Measurements from ENCODE around the gene AHCTF1.
"Not testable (repeated sequence)": the region's sequence is repeated elsewhere in the genome, so short reads cannot be mapped to it uniquely, and the experiment has no call there.

AHCTF1 gene

DNA sequence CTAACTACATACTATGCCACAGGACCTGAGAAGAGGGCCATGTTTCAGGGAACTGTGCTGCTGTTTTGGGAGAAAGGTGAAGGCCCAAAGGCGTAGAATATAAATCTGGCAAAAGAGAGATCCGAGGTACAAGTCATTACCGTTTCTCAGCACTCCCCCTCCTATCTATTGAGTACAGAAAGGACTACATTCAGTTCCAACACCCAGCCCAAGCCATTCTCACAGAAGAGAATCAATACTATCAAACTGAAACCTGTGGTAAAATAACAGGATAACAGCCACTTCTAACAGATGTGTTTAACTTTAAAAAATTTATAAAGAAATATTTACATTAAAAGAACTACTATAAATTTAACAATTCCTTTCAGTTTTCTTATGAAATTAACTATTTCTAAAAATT is 7.8 kb downstream of the AHCTF1 start:
- H3K27me3 ChIP-seq (ENCODE audit: control insufficient read depth in 2 of 2, insufficient read depth in 2 of 2, low read length in 2 of 2), result no peaks in the 10 kb centered on the region
- no peak overlapping the region for H3K27ac ChIP-seq (ENCODE audit: low read depth in 2 of 2, low read length in 2 of 2)
- H3K4me1 ChIP-seq (ENCODE audit: control insufficient read depth in 2 of 2, insufficient read depth in 2 of 2, low read length in 2 of 2), result no peaks in the 10 kb centered on the region
- peaks cover 0 to 3% of the 10 kb centered on the region in 2 donors for H3K36me3 ChIP-seq (ENCODE audit: control insufficient read depth in 2 of 2, insufficient read depth in 2 of 2, low read length in 2 of 2)
- H3K9me3 ChIP-seq (ENCODE audit: control insufficient read depth in 2 of 2, low read length in 2 of 2), result no peaks in the 10 kb centered on the region
- no peak overlapping the region for H3K9ac ChIP-seq (ENCODE audit: low read depth in 1 of 2, low read length in 2 of 2)
- no peak overlapping the region for H3K4me3 ChIP-seq (ENCODE audit: low read length in 2 of 2)

DNA sequence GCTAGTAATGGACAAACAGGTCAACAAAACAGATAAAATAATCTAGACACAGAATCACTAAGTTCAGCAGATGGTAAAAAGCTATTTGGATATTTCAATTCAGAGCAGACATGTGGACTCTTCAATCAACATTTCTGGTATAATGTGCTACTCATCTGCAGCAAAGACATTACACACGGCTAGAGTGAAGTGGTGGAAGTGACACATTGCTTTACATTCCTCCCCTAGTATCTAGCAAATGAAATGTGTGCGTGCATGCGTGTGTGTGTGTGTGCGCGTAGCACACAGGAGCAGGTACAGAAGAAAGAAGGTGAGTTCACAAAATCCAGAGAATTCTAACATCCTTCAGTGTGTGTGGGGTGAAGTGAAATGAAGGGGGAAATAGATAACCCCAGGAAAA is 8.3 kb downstream of the AHCTF1 start:
- H3K9ac ChIP-seq (ENCODE audit: low read depth in 1 of 2, low read length in 2 of 2), result no peak overlapping the region
- H3K9me3 ChIP-seq (ENCODE audit: control insufficient read depth in 2 of 2, low read length in 2 of 2), result no peaks in the 10 kb centered on the region
- H3K36me3 ChIP-seq (ENCODE audit: control insufficient read depth in 2 of 2, insufficient read depth in 2 of 2, low read length in 2 of 2), result peaks cover 0 to 3% of the 10 kb centered on the region in 2 donors
- no peak overlapping the region for H3K27ac ChIP-seq (ENCODE audit: low read depth in 2 of 2, low read length in 2 of 2)
- H3K4me1 ChIP-seq (ENCODE audit: control insufficient read depth in 2 of 2, insufficient read depth in 2 of 2, low read length in 2 of 2), result no peaks in the 10 kb centered on the region
- H3K27me3 ChIP-seq (ENCODE audit: control insufficient read depth in 2 of 2, insufficient read depth in 2 of 2, low read length in 2 of 2), result no peaks in the 10 kb centered on the region
- no peak overlapping the region for H3K4me3 ChIP-seq (ENCODE audit: low read length in 2 of 2)

DNA sequence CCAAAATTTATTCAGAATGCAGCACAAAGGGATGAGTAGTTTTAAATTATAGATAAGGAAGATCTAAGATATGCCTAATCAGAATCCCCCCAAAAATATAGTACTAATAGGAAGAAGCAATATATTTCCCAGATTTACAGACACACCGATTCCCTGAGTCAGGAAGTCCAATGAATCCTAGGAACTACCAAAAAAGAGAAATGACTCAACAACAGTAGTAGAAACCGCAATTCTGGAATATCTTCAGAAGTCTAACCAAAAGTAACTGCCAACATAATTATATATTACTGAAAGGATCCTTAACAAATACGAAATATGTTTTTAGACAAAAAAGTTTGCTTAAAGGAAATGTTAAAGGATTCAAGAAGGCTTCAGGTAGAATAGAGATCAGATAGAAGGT is 10.3 kb downstream of the AHCTF1 start:
- Histone ChIP-seq H3K4me1 (ENCODE audit: control insufficient read depth in 2 of 2, insufficient read depth in 2 of 2, low read length in 2 of 2) (no peaks in the 10 kb centered on the region), H3K27ac (ENCODE audit: low read depth in 2 of 2, low read length in 2 of 2) (no peak overlapping the region), H3K4me3 (ENCODE audit: low read length in 2 of 2) (no peak overlapping the region), H3K27me3 (ENCODE audit: control insufficient read depth in 2 of 2, insufficient read depth in 2 of 2, low read length in 2 of 2) (no peaks in the 10 kb centered on the region), H3K9me3 (ENCODE audit: control insufficient read depth in 2 of 2, low read length in 2 of 2) (no peaks in the 10 kb centered on the region), H3K36me3 (ENCODE audit: control insufficient read depth in 2 of 2, insufficient read depth in 2 of 2, low read length in 2 of 2) (peaks cover 8 to 12% of the 10 kb centered on the region in 2 donors), H3K9ac (ENCODE audit: low read depth in 1 of 2, low read length in 2 of 2) (no peak overlapping the region)

DNA sequence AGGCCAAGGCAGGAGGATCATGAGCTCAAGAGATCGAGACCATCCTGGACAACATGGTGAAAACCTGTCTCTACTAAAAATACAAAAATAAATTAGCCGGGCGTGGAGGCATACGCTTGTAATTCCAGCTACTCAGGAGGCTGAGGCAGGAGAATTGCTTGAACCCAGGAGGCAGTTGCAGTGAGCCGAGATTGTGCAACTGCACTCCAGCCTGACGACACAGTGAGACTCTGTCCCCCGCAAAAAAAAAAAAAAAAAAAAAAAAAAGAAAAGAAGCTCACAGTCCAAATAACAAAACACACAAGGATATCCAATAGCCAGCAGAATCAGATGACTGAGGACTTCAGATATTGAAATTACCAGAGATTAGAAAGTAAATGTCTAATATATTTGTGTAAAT is 11.8 kb downstream of the AHCTF1 start:
- H3K4me3 ChIP-seq (ENCODE audit: low read length in 2 of 2), result no peak overlapping the region
- H3K36me3 ChIP-seq (ENCODE audit: control insufficient read depth in 2 of 2, insufficient read depth in 2 of 2, low read length in 2 of 2), result peaks cover 12 to 15% of the 10 kb centered on the region in 2 donors
- no peaks in the 10 kb centered on the region for H3K4me1 ChIP-seq (ENCODE audit: control insufficient read depth in 2 of 2, insufficient read depth in 2 of 2, low read length in 2 of 2)
- H3K9ac ChIP-seq (ENCODE audit: low read depth in 1 of 2, low read length in 2 of 2), result no peak overlapping the region
- H3K27me3 ChIP-seq (ENCODE audit: control insufficient read depth in 2 of 2, insufficient read depth in 2 of 2, low read length in 2 of 2), result no peaks in the 10 kb centered on the region
- H3K27ac ChIP-seq (ENCODE audit: low read depth in 2 of 2, low read length in 2 of 2), result no peak overlapping the region
- H3K9me3 ChIP-seq (ENCODE audit: control insufficient read depth in 2 of 2, low read length in 2 of 2), result no peaks in the 10 kb centered on the region

DNA sequence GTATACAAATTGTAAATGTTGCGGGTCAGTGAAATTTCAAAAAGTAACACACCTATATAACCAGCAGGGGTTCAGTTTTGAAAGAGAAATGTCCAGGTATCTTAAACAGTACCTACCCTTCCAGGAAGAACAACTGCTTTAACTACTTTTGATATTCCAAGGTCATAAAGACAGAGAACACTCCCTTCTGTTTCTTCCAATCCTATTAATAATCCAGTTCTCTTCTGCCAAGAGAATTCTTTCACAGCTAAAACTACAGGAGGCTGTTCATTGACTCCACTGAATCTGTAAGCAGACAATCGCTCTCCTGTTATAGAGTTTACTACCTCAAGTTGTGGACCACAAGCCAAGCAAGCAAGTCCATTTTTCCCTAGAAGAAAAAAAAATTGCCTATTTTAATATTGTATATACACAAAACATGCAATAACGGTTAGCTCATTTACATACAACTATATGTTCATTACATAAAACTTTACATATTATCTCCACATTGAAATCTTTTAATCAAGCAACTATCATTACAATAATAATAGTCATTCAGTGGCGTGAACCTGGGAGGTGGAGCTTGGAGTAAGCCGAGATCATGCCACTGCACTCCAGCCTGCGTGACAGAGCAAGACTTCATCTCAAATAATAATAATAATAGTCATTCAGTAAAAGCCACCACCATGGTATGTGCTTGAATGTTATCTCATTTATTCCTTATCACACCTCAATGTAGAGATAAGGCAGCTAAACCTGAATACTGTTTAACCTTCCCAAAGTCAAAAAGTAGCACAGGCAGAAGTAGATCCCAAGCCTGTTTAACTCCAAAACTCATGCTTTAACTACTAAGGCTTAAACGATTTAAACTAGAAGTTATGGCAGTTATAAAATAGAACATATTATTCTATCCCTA is 15.5 kb downstream of the AHCTF1 start:
- not testable (repeated sequence) for H3K4me1 ChIP-seq (ENCODE audit: control insufficient read depth in 2 of 2, insufficient read depth in 2 of 2, low read length in 2 of 2); H3K9ac ChIP-seq (ENCODE audit: low read depth in 1 of 2, low read length in 2 of 2); H3K27ac ChIP-seq (ENCODE audit: low read depth in 2 of 2, low read length in 2 of 2); H3K9me3 ChIP-seq (ENCODE audit: control insufficient read depth in 2 of 2, low read length in 2 of 2); H3K4me3 ChIP-seq (ENCODE audit: low read length in 2 of 2); H3K27me3 ChIP-seq (ENCODE audit: control insufficient read depth in 2 of 2, insufficient read depth in 2 of 2, low read length in 2 of 2)
- peaks cover 14 to 32% of the 10 kb centered on the region in 2 donors for H3K36me3 ChIP-seq (ENCODE audit: control insufficient read depth in 2 of 2, insufficient read depth in 2 of 2, low read length in 2 of 2)

DNA sequence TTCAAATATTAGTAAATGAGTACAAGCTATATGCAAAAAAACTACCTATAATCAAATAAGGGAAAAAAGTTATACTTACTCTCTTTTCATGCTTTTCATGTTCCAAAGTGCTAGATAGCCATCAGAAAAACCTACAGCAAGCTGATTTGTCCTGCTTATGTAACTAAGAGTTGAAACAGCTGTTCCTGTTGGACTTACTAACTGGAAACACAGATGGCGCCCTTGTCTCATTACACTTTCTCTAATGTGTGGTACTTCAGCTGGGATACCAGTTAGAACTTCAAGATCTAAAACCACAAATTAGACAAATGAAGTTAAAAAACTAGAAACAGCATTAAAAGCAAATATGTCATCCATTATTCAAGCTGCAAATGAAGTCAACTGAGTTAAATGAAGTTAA is 24.3 kb downstream of the AHCTF1 start:
- H3K9me3 ChIP-seq (ENCODE audit: control insufficient read depth in 2 of 2, low read length in 2 of 2), result no peaks in the 10 kb centered on the region
- H3K27ac ChIP-seq (ENCODE audit: low read depth in 2 of 2, low read length in 2 of 2), result no peak overlapping the region
- H3K4me1 ChIP-seq (ENCODE audit: control insufficient read depth in 2 of 2, insufficient read depth in 2 of 2, low read length in 2 of 2), result peaks cover 0 to 3% of the 10 kb centered on the region in 2 donors
- no peak overlapping the region for H3K4me3 ChIP-seq (ENCODE audit: low read length in 2 of 2)
- no peak overlapping the region for H3K9ac ChIP-seq (ENCODE audit: low read depth in 1 of 2, low read length in 2 of 2)
- H3K27me3 ChIP-seq (ENCODE audit: control insufficient read depth in 2 of 2, insufficient read depth in 2 of 2, low read length in 2 of 2), result no peaks in the 10 kb centered on the region
- peaks cover 30 to 41% of the 10 kb centered on the region in 2 donors for H3K36me3 ChIP-seq (ENCODE audit: control insufficient read depth in 2 of 2, insufficient read depth in 2 of 2, low read length in 2 of 2)

DNA sequence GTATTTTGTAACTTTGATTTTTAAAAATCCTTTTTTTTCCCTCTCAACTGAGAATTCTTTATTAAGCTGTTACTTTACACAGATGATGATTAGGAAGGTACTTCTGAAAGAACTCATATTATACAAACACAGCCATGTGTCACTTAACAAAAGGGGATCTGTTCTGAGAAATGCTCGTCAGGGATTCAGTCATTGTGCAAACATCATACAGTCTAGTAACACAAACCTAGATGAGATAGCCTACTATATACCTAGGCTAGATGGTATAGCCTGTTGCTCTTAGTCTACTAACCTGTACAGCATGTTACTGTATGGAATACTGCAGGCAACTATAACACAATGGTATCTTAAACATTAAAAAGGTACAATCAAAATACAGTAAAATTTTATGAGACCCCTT is 24.9 kb downstream of the AHCTF1 start:
- Histone ChIP-seq H3K9ac (ENCODE audit: low read depth in 1 of 2, low read length in 2 of 2) (no peak overlapping the region), H3K36me3 (ENCODE audit: control insufficient read depth in 2 of 2, insufficient read depth in 2 of 2, low read length in 2 of 2) (peaks cover 31 to 44% of the 10 kb centered on the region in 2 donors), H3K9me3 (ENCODE audit: control insufficient read depth in 2 of 2, low read length in 2 of 2) (no peaks in the 10 kb centered on the region), H3K27me3 (ENCODE audit: control insufficient read depth in 2 of 2, insufficient read depth in 2 of 2, low read length in 2 of 2) (no peaks in the 10 kb centered on the region), H3K4me1 (ENCODE audit: control insufficient read depth in 2 of 2, insufficient read depth in 2 of 2, low read length in 2 of 2) (peaks cover 0 to 3% of the 10 kb centered on the region in 2 donors), H3K27ac (ENCODE audit: low read depth in 2 of 2, low read length in 2 of 2) (no peak overlapping the region), H3K4me3 (ENCODE audit: low read length in 2 of 2) (no peak overlapping the region)

DNA sequence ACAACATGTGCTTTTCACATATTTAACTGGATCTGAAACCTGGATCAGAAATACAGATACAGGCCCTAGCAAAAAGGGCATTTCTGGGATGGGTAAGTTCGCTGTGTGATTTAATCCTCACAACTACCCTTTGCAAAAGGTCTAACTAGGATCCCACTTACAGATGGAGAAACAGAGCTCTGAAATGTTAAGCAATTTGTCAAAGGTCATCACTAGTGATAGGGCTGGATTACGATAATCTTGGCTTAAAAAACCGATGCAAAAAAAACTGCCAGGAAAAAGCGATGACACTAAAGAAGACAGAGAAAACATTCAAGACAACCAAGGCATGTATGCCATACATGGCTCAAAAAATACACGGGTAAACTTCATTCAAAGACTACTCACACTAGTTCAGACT is 29.9 kb downstream of the AHCTF1 start:
- Histone ChIP-seq H3K9me3 (ENCODE audit: control insufficient read depth in 2 of 2, low read length in 2 of 2) (no peaks in the 10 kb centered on the region), H3K4me1 (ENCODE audit: control insufficient read depth in 2 of 2, insufficient read depth in 2 of 2, low read length in 2 of 2) (no peaks in the 10 kb centered on the region), H3K27ac (ENCODE audit: low read depth in 2 of 2, low read length in 2 of 2) (no peak overlapping the region), H3K27me3 (ENCODE audit: control insufficient read depth in 2 of 2, insufficient read depth in 2 of 2, low read length in 2 of 2) (no peaks in the 10 kb centered on the region), H3K9ac (ENCODE audit: low read depth in 1 of 2, low read length in 2 of 2) (no peak overlapping the region), H3K4me3 (ENCODE audit: low read length in 2 of 2) (no peak overlapping the region), H3K36me3 (ENCODE audit: control insufficient read depth in 2 of 2, insufficient read depth in 2 of 2, low read length in 2 of 2) (peaks cover 50 to 54% of the 10 kb centered on the region in 2 donors)

DNA sequence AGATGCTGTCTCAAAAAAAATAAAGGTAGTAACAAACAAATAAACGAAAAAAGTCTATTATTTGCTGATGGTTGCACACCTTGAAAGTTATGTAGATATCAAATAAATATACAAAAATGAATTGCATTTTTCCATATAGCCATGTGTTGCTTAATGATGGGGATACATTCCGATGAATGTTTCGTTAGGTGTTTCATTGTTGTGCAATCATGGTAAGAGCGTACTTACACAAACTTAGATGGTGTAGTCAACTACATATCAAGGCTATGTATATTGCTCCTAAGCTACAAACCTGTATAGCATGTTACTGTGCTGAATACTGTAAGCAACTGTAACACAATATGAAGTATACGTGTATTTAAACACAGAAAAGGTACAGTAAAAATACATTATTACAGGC is 34.4 kb downstream of the AHCTF1 start:
- Histone ChIP-seq H3K27me3 (ENCODE audit: control insufficient read depth in 2 of 2, insufficient read depth in 2 of 2, low read length in 2 of 2) (no peaks in the 10 kb centered on the region), H3K36me3 (ENCODE audit: control insufficient read depth in 2 of 2, insufficient read depth in 2 of 2, low read length in 2 of 2) (peaks cover 47 to 53% of the 10 kb centered on the region in 2 donors), H3K9ac (ENCODE audit: low read depth in 1 of 2, low read length in 2 of 2) (no peak overlapping the region), H3K9me3 (ENCODE audit: control insufficient read depth in 2 of 2, low read length in 2 of 2) (no peaks in the 10 kb centered on the region), H3K27ac (ENCODE audit: low read depth in 2 of 2, low read length in 2 of 2) (no peak overlapping the region), H3K4me3 (ENCODE audit: low read length in 2 of 2) (no peak overlapping the region), H3K4me1 (ENCODE audit: control insufficient read depth in 2 of 2, insufficient read depth in 2 of 2, low read length in 2 of 2) (no peaks in the 10 kb centered on the region)

DNA sequence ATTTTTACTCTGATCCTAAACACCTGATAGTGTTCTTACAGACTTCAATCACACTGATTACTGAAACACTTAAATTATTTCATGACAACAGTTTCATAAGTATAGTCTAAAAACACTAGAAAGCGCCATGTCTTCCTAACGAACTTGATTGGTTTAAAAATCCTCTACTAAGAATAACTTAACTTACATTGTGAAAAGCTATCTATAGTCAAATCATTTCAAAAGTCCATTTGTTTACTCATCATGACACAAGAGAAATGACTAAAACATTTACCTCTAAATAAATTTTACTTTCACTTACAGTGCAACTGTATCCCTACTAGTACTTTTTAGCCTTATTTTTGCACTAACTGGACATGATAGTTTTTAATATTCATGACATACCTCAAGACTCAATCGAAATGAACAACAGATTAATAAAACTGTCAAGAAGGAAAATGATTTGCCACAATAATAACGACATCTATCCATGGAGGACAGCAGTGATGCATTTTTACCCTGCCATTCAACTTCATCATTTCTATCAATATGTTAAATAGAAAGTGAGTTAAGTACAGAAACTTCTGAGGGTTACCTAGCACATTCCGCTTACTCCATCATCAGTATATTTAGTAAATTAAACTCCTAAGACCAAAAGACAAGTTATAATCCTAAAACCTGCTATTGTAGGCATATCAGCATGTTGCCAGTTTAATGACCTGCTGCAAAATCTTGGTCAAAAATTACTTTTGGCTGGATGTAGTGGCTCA is 38.4 kb downstream of the AHCTF1 start:
- H3K4me1 ChIP-seq (ENCODE audit: control insufficient read depth in 2 of 2, insufficient read depth in 2 of 2, low read length in 2 of 2), result no peaks in the 10 kb centered on the region
- peaks cover 55% of the 10 kb centered on the region in 2 donors for H3K36me3 ChIP-seq (ENCODE audit: control insufficient read depth in 2 of 2, insufficient read depth in 2 of 2, low read length in 2 of 2)
- H3K4me3 ChIP-seq (ENCODE audit: low read length in 2 of 2), result no peak overlapping the region
- no peak overlapping the region for H3K27ac ChIP-seq (ENCODE audit: low read depth in 2 of 2, low read length in 2 of 2)
- H3K27me3 ChIP-seq (ENCODE audit: control insufficient read depth in 2 of 2, insufficient read depth in 2 of 2, low read length in 2 of 2), result no peaks in the 10 kb centered on the region
- H3K9ac ChIP-seq (ENCODE audit: low read depth in 1 of 2, low read length in 2 of 2), result no peak overlapping the region
- H3K9me3 ChIP-seq (ENCODE audit: control insufficient read depth in 2 of 2, low read length in 2 of 2), result no peaks in the 10 kb centered on the region

All from mucosa of rectum (tissue), 2 donors.